T-cell (primary cell): ENCODE measurements around the gene NSUN3. TPM values are rescaled to one million over a fixed set of nuclear protein-coding genes. Genes with fewer than 3 reads are reported as not detected.
A peak's percentile ranks its signal among the peaks of the same experiment; 100 is the strongest.

Experiments
- ATAC-seq, 4 experiments: fragments of 200-7000 bp in 3 of 4; fragments of 150-1000 bp in 1 of 4; cut with Tn5 transposase; replicated peaks in 1 of 4; 1 replicate in 3 of 4; 2 replicates in 1 of 4; pipeline ENCODE4 v1.10.0; 2021; ENCODE audit warnings: moderate library complexity in 3 of 4, mild to moderate bottlenecking in 2 of 4, moderate number of reproducible peaks in 1 of 4
- CTCF ChIA-PET, 2 donors: fragments of 300-600 bp; sonication (Branson Sonifier 250); formaldehyde crosslinking; loops; one replicate each; lab custom pipeline; 2022; ENCODE audit warnings: antibody characterized with exemption in 2 of 2; lab: Charles Lee
- POLR2A ChIA-PET, 2 donors: fragments of 300-600 bp; sonication (Branson Sonifier 250); formaldehyde crosslinking; loops; one replicate each; lab custom pipeline; 2022; ENCODE audit warnings: antibody characterized with exemption in 2 of 2; lab: Charles Lee
- DNase-seq, 35 experiments: peaks; one replicate each; pipeline versions ENCODE4 v3.0.0 to v3.0.0-alpha.2; 2013 to 2023
- H3K27ac ChIP-seq: one replicate; pipeline ENCODE4 v1.5.1; 2013; ENCODE audit warnings: low read length
- H3K27me3 ChIP-seq, 2 experiments: replicated peaks in 1 of 2; 1 replicate in 1 of 2; 2 replicates in 1 of 2; pipeline versions ENCODE4 v1.6.1 to v1.7.0; 2013; ENCODE audit warnings: low read length in 1 of 2, mixed read lengths in 1 of 2; ENCODE audit not compliant: control insufficient read depth in 2 of 2, insufficient read depth in 2 of 2; ENCODE audit errors: extremely low read depth in 1 of 2
- H3K36me3 ChIP-seq, 2 donors: 1 replicate in 1 of 2; 2 replicates in 1 of 2; pipeline versions ENCODE4 v1.6.1 to v1.7.0; 2013; ENCODE audit warnings: low read length in 1 of 2; ENCODE audit not compliant: control insufficient read depth in 2 of 2, insufficient read depth in 1 of 2; ENCODE audit errors: extremely low read depth in 1 of 2
- H3K4me1 ChIP-seq, 2 experiments: 1 replicate in 1 of 2; 2 replicates in 1 of 2; pipeline versions ENCODE4 v1.6.1 to v1.7.0; 2013; ENCODE audit warnings: low read length in 2 of 2, mixed read lengths in 1 of 2; ENCODE audit not compliant: insufficient read depth in 2 of 2, control insufficient read depth in 1 of 2; ENCODE audit errors: extremely low read depth in 1 of 2
- H3K4me3 ChIP-seq, 2 donors: 1 replicate in 1 of 2; 2 replicates in 1 of 2; pipeline versions ENCODE4 v1.5.1 to v1.7.0; 2013; ENCODE audit warnings: mild to moderate bottlenecking in 2 of 2, low read length in 1 of 2, moderate library complexity in 1 of 2; ENCODE audit not compliant: control insufficient read depth in 1 of 2; ENCODE audit errors: extremely low read depth in 1 of 2
- H3K9me3 ChIP-seq: 2 replicates; pipeline ENCODE4 v1.7.0; 2013
- H3K27ac Mint-ChIP-seq, 2 donors: one replicate each; pipeline ENCODE4 v1.8.0; 2020 to 2021; ENCODE audit warnings: mild to moderate bottlenecking in 2 of 2, mixed read lengths in 2 of 2
- H3K27me3 Mint-ChIP-seq, 2 donors: one replicate each; pipeline ENCODE4 v1.8.0; 2021 to 2022; ENCODE audit warnings: mixed read lengths in 2 of 2
- H3K36me3 Mint-ChIP-seq: one replicate; pipeline ENCODE4 v1.8.0; 2021; ENCODE audit warnings: mixed read lengths
- H3K4me1 Mint-ChIP-seq, 3 donors: one replicate each; pipeline ENCODE4 v1.8.0; 2020 to 2022; ENCODE audit warnings: mixed read lengths in 3 of 3, mild to moderate bottlenecking in 1 of 3
- H3K4me3 Mint-ChIP-seq, 3 donors: one replicate each; pipeline ENCODE4 v1.8.0; 2020 to 2022; ENCODE audit warnings: mild to moderate bottlenecking in 3 of 3, mixed read lengths in 3 of 3, moderate library complexity in 3 of 3
- H3K9me3 Mint-ChIP-seq, 3 donors: one replicate each; pipeline ENCODE4 v1.8.0; 2020 to 2022; ENCODE audit warnings: mixed read lengths in 3 of 3
- WGBS: methylation state at CpG from one replicate; pipeline ENCODE4 v1.1.5; 2013; ENCODE audit warnings: missing lambda C conversion rate; ENCODE audit not compliant: insufficient coverage; 5-methylcytosine and 5-hydroxymethylcytosine counted together
- total RNA-seq, 35 experiments: library from RNA in 6 of 35; stranded (reverse) in 6 of 35; fragments of 120-200 nt in 1 of 35; gene quantifications; one replicate each; pipeline versions ENCODE4 v1.2.1 to v1.2.4 and lab custom pipeline; 2013 to 2026

Gene NSUN3
- total RNA-seq, 5 donors from 2014 or later (not counting 1 experiment from before 2014, with no cell fraction given): 15.8 to 20.0 (median 18.4) TPM

- Mint-ChIP-seq H3K27ac (peak overlapping the region in 1 of 2 donors; percentile 25), H3K36me3 (peaks cover 38% of the 10 kb centered on the region), H3K4me3 (peak overlapping the region in 2 of 3 donors; percentile 14 to 27), H3K9me3 (peaks cover 0 to 5% (median 0%) of the 10 kb centered on the region in 3 donors), H3K4me1 (peaks cover 59 to 75% (median 68%) of the 10 kb centered on the region in 3 donors), H3K27me3 (no peaks in the 10 kb centered on the region)
- 83% methylated on average over 2 of the region's 6 CpGs for WGBS
- Histone ChIP-seq H3K27ac (no peak overlapping the region), H3K9me3 (no peaks in the 10 kb centered on the region), H3K4me3 (no peak overlapping the region), H3K4me1 (peaks cover 7 to 17% of the 10 kb centered on the region in 2 experiments), H3K27me3 (no peaks in the 10 kb centered on the region), H3K36me3 (peaks cover 5 to 15% of the 10 kb centered on the region in 2 donors)
- ChIA-PET CTCF (interaction anchor here (0.6 to 1.6 kb wide), 4 partner anchors 16 to 62 kb away, joined by 4 to 5 read pairs (median 4); no protein-coding TSS in a partner anchor), POLR2A (no interaction called here)
- ATAC-seq (no peak), DNase-seq (no peak)
Observed at GRCh38 chr3:94066506-94067500, 3.9 kb downstream of the NSUN3 start.

- no CpG with 5 or more reads among the region's 4 CpGs for WGBS
- ChIA-PET POLR2A (interaction anchor here in 1 of 2 donors (0.6 kb wide), 1 partner anchor 49 kb away, joined by 3 read pairs; no protein-coding TSS in a partner anchor), CTCF (interaction anchor here (0.5 to 2.4 kb wide), 23 partner anchors 11 to 96 kb away, joined by 3 to 46 read pairs (median 4); partner anchors contain the start of genes ARL13B (in 1 of the 2), PROS1 (in 1 of the 2) and STX19 (in 1 of the 2))
Observed at GRCh38 chr3:94069194-94069813, 6.4 kb downstream of the NSUN3 start.

GRCh38 chr3:94070341-94070911 is 7.6 kb downstream of the NSUN3 start:
- ChIA-PET CTCF (interaction anchor here (0.6 to 2.4 kb wide), 11 partner anchors 8 to 91 kb away, joined by 3 to 46 read pairs (median 9); partner anchors contain the start of genes ARL13B (in 1 of the 2), DHFR2 (in 1 of the 2) and NSUN3 (in 1 of the 2)), POLR2A (no interaction called here)
- Mint-ChIP-seq H3K9me3 (peaks cover 0 to 5% (median 0%) of the 10 kb centered on the region in 3 donors), H3K27ac (no peak overlapping the region), H3K27me3 (no peaks in the 10 kb centered on the region), H3K4me3 (no peak overlapping the region), H3K4me1 (peaks cover 51 to 76% (median 75%) of the 10 kb centered on the region in 3 donors), H3K36me3 (peaks cover 59% of the 10 kb centered on the region)
- ATAC-seq: no peak
- 98% methylated on average over 5 of the region's 6 CpGs for WGBS
- Histone ChIP-seq H3K4me3 (no peak overlapping the region), H3K36me3 (peaks cover 5 to 20% of the 10 kb centered on the region in 2 donors), H3K27me3 (no peaks in the 10 kb centered on the region), H3K27ac (no peak overlapping the region), H3K9me3 (no peaks in the 10 kb centered on the region), H3K4me1 (peaks cover 0 to 11% of the 10 kb centered on the region in 2 experiments)
- DNase-seq: no peak

More at GRCh38 chr3:94069194-94069813, 6.4 kb downstream of the NSUN3 start:
- Mint-ChIP-seq H3K27me3 (no peaks in the 10 kb centered on the region), H3K4me1 (peaks cover 56 to 78% (median 74%) of the 10 kb centered on the region in 3 donors), H3K4me3 (no peak overlapping the region), H3K36me3 (peaks cover 62% of the 10 kb centered on the region), H3K27ac (peak overlapping the region; percentile 38 to 42), H3K9me3 (peaks cover 0 to 5% (median 0%) of the 10 kb centered on the region in 3 donors)
- DNase-seq: peak in 1 of 35 experiments; percentile 34
- H3K9me3 ChIP-seq: no peaks in the 10 kb centered on the region
- peak in 1 of 4 experiments; percentile 38 for ATAC-seq
- peaks cover 0 to 12% of the 10 kb centered on the region in 2 experiments for H3K4me1 ChIP-seq
- peaks cover 5 to 20% of the 10 kb centered on the region in 2 donors for H3K36me3 ChIP-seq
- H3K27ac ChIP-seq: no peak overlapping the region
- no peaks in the 10 kb centered on the region for H3K27me3 ChIP-seq
- H3K4me3 ChIP-seq: no peak overlapping the region

- no peak overlapping the region for H3K27ac Mint-ChIP-seq
Observed at GRCh38 chr3:94071713-94072284, 8.9 kb downstream of the NSUN3 start.

GRCh38 chr3:94076055-94076454 is 13.2 kb downstream of the NSUN3 start:
- Mint-ChIP-seq H3K36me3 (peaks cover 67% of the 10 kb centered on the region), H3K4me1 (peaks cover 58 to 83% (median 82%) of the 10 kb centered on the region in 3 donors), H3K27me3 (no peaks in the 10 kb centered on the region), H3K9me3 (peaks cover 0 to 5% (median 0%) of the 10 kb centered on the region in 3 donors), H3K4me3 (no peak overlapping the region), H3K27ac (no peak overlapping the region)
- Histone ChIP-seq H3K27ac (no peak overlapping the region), H3K4me3 (no peak overlapping the region), H3K36me3 (peaks cover 8 to 13% of the 10 kb centered on the region in 2 donors), H3K9me3 (no peaks in the 10 kb centered on the region), H3K4me1 (peaks cover 6 to 15% of the 10 kb centered on the region in 2 experiments), H3K27me3 (no peaks in the 10 kb centered on the region)
- POLR2A ChIA-PET: no interaction called here
- ATAC-seq (no peak), DNase-seq (no peak)
- WGBS: 86% methylated on average over 1 of the region's 3 CpGs
- CTCF ChIA-PET: interaction anchor here in 1 of 2 donors (0.8 kb wide), 1 partner anchor 11 kb away, joined by 3 read pairs; no protein-coding TSS in a partner anchor

More at GRCh38 chr3:94071713-94072284, 8.9 kb downstream of the NSUN3 start:
- Histone ChIP-seq H3K4me1 (peaks cover 0 to 6% of the 10 kb centered on the region in 2 experiments), H3K27ac (no peak overlapping the region), H3K36me3 (peaks cover 13 to 24% of the 10 kb centered on the region in 2 donors), H3K4me3 (no peak overlapping the region), H3K27me3 (no peaks in the 10 kb centered on the region), H3K9me3 (no peaks in the 10 kb centered on the region)
- ChIA-PET CTCF (interaction anchor here (0.9 to 2.1 kb wide), 2 partner anchors 9 to 15 kb away, joined by 3 to 9 read pairs; partner anchors contain the start of genes DHFR2 (in 1 of the 2) and NSUN3 (in 1 of the 2)), POLR2A (no interaction called here)
- DNase-seq (no peak), ATAC-seq (peak in 3 of 4 experiments; percentile 31 to 71 (median 40))
- WGBS: 100% methylated on average over 1 of the region's 4 CpGs
- peaks cover 64% of the 10 kb centered on the region for H3K36me3 Mint-ChIP-seq
- H3K27me3 Mint-ChIP-seq: no peaks in the 10 kb centered on the region
- peaks cover 0 to 5% (median 0%) of the 10 kb centered on the region in 3 donors for H3K9me3 Mint-ChIP-seq
- no peak overlapping the region for H3K4me3 Mint-ChIP-seq
- H3K4me1 Mint-ChIP-seq: peaks cover 41 to 73% (median 65%) of the 10 kb centered on the region in 3 donors
